H1 (cell line): ENCODE measurements around the gene HS3ST1. TPM values are rescaled to one million over a fixed set of nuclear protein-coding genes. Genes with fewer than 3 reads are reported as not detected.

Source experiments
- CTCF ChIA-PET: fragments of 300-600 bp; sonication (Branson Sonifier 250); formaldehyde crosslinking; loops from one replicate; lab custom pipeline; 2021; ENCODE audit not compliant: partially characterized antibody; lab: Charles Lee
- POLR2A ChIA-PET: fragments of 300-600 bp; sonication (Branson Sonifier 250); formaldehyde crosslinking; loops from one replicate; lab custom pipeline; 2021; ENCODE audit warnings: inconsistent platforms; ENCODE audit not compliant: partially characterized antibody; lab: Charles Lee
- DNase-seq, 2 experiments: peaks; one replicate each; pipeline versions ENCODE4 v3.0.0 to v3.0.0-alpha.2; 2010 to 2022; ENCODE audit warnings: low spot score in 2 of 2, low read depth in 1 of 2, mixed read lengths in 1 of 2
- FAIRE-seq: peaks from 2 replicates; lab custom pipeline; 2011; peaks lifted over from hg19 to GRCh38; lab: Jason Lieb, UNC
- H2AFZ ChIP-seq: 2 replicates; pipeline ENCODE4 v1.8.1; 2012; ENCODE audit warnings: low read length, inconsistent platforms
- H2AK5ac ChIP-seq: 2 replicates; pipeline ENCODE4 v1.6.1; 2013; ENCODE audit warnings: low read depth, low read length
- H2BK120ac ChIP-seq: replicated peaks from 2 replicates; pipeline ENCODE3; 2013; ENCODE audit warnings: low read depth, low read length, inconsistent platforms
- H2BK12ac ChIP-seq: 2 replicates; pipeline ENCODE4 v1.6.1; 2013; ENCODE audit warnings: low read depth, low read length
- H2BK15ac ChIP-seq: 2 replicates; pipeline ENCODE4 v1.6.1; 2013; ENCODE audit warnings: low read length
- H2BK20ac ChIP-seq: 2 replicates; pipeline ENCODE4 v1.6.1; 2013; ENCODE audit warnings: low read length
- H2BK5ac ChIP-seq: 2 replicates; pipeline ENCODE4 v1.6.1; 2013; ENCODE audit warnings: low read depth, low read length
- H3K14ac ChIP-seq: 2 replicates; pipeline ENCODE4 v1.6.1; 2013; ENCODE audit warnings: inconsistent platforms; ENCODE audit not compliant: insufficient read length
- H3K18ac ChIP-seq: 2 replicates; pipeline ENCODE4 v1.6.1; 2013; ENCODE audit warnings: low read length; ENCODE audit errors: extremely low read depth
- H3K23ac ChIP-seq: 2 replicates; pipeline ENCODE4 v1.6.1; 2013; ENCODE audit warnings: inconsistent platforms; ENCODE audit not compliant: insufficient read length
- H3K23me2 ChIP-seq: 2 replicates; pipeline ENCODE4 v1.6.1; 2013; ENCODE audit warnings: low read depth, low read length
- H3K27ac ChIP-seq: 2 replicates; pipeline ENCODE4 v1.6.1; 2011; ENCODE audit warnings: low read depth, low read length, inconsistent platforms
- H3K27me3 ChIP-seq, 4 experiments: replicated peaks in 1 of 4; 1 replicate in 1 of 4; 2 replicates in 3 of 4; pipeline versions ENCODE4 v1.6.1 to v1.8.1; 2011 to 2013; ENCODE audit warnings: low read length in 3 of 4, mild to moderate bottlenecking in 3 of 4, inconsistent platforms in 2 of 4, mixed read lengths in 2 of 4, moderate library complexity in 1 of 4; ENCODE audit not compliant: control insufficient read depth in 3 of 4, insufficient read depth in 3 of 4; ENCODE audit errors: extremely low read depth in 1 of 4
- H3K36me3 ChIP-seq, 4 experiments: 2 replicates each; pipeline versions ENCODE4 v1.6.1 to v1.8.1; 2011 to 2013; ENCODE audit warnings: mild to moderate bottlenecking in 4 of 4, low read length in 3 of 4, moderate library complexity in 2 of 4, control low read depth in 1 of 4, inconsistent platforms in 1 of 4; ENCODE audit not compliant: insufficient read depth in 4 of 4, control insufficient read depth in 2 of 4
- H3K4ac ChIP-seq: replicated peaks from 2 replicates; pipeline ENCODE3; 2013; ENCODE audit warnings: low read length, low read depth, mixed read lengths, inconsistent platforms; ENCODE audit not compliant: insufficient read length
- H3K4me1 ChIP-seq, 4 experiments: replicated peaks in 1 of 4; 1 replicate in 1 of 4; 2 replicates in 3 of 4; pipeline versions ENCODE4 v1.6.1 to v1.8.1; 2011 to 2013; ENCODE audit warnings: low read length in 3 of 4, inconsistent platforms in 2 of 4, mixed read lengths in 1 of 4; ENCODE audit not compliant: insufficient read depth in 4 of 4, control insufficient read depth in 3 of 4
- H3K4me2 ChIP-seq, 2 experiments: 2 replicates each; pipeline versions ENCODE4 v1.6.1 to v1.8.1; 2011 to 2013; ENCODE audit warnings: low read depth in 2 of 2, low read length in 2 of 2, control low read depth in 1 of 2, inconsistent platforms in 1 of 2, mild to moderate bottlenecking in 1 of 2; ENCODE audit not compliant: insufficient read depth in 1 of 2
- H3K4me3 ChIP-seq, 4 experiments: fragments of 200-600, 300-600 bp in 1 of 4; sonication (generic), shearing (Covaris generic), sonication (Bioruptor Twin) in 1 of 4; 2 replicates each; pipeline versions ENCODE4 v1.5.1 to v1.8.1; 2011 to 2016; ENCODE audit warnings: low read length in 4 of 4, low read depth in 3 of 4, control low read depth in 2 of 4, inconsistent platforms in 2 of 4, mild to moderate bottlenecking in 2 of 4, mixed read lengths in 1 of 4, moderate library complexity in 1 of 4; ENCODE audit not compliant: insufficient read depth in 2 of 4; ENCODE audit errors: extremely low read depth in 1 of 4
- H3K56ac ChIP-seq: replicated peaks from 2 replicates; pipeline ENCODE3; 2013; ENCODE audit warnings: low read depth, mild to moderate bottlenecking, mixed read lengths, low read length, inconsistent platforms; ENCODE audit not compliant: insufficient read length
- H3K79me1 ChIP-seq: 2 replicates; pipeline ENCODE4 v1.6.1; 2013; ENCODE audit warnings: low read depth, low read length, control low read depth
- H3K79me2 ChIP-seq, 2 experiments: 2 replicates each; pipeline versions ENCODE4 v1.6.1 to v1.8.1; 2012 to 2013; ENCODE audit warnings: low read length in 2 of 2, mild to moderate bottlenecking in 2 of 2, inconsistent platforms in 1 of 2; ENCODE audit not compliant: insufficient read depth in 2 of 2, control insufficient read depth in 1 of 2
- H3K9ac ChIP-seq, 4 experiments: replicated peaks in 1 of 4; 1 replicate in 1 of 4; 2 replicates in 3 of 4; pipeline versions ENCODE4 v1.6.1 to v1.8.1; 2011 to 2013; ENCODE audit warnings: low read depth in 3 of 4, low read length in 3 of 4, control low read depth in 2 of 4, mild to moderate bottlenecking in 2 of 4, moderate library complexity in 2 of 4, inconsistent platforms in 1 of 4; ENCODE audit errors: extremely low read depth in 1 of 4
- H3K9me3 ChIP-seq, 2 experiments: 2 replicates each; pipeline versions ENCODE4 v1.6.1 to v1.8.1; 2012 to 2013; ENCODE audit warnings: mild to moderate bottlenecking in 2 of 2, moderate library complexity in 2 of 2, control low read depth in 1 of 2, inconsistent platforms in 1 of 2, low read depth in 1 of 2, low read length in 1 of 2, mixed read lengths in 1 of 2; ENCODE audit not compliant: insufficient read depth in 2 of 2
- H4K20me1 ChIP-seq, 2 experiments: replicated peaks in 1 of 2; 2 replicates each; pipeline versions ENCODE3 to v1.8.1; 2011 to 2013; ENCODE audit warnings: inconsistent platforms in 2 of 2, low read length in 2 of 2, mild to moderate bottlenecking in 1 of 2; ENCODE audit not compliant: insufficient read depth in 2 of 2, control insufficient read depth in 1 of 2
- H4K5ac ChIP-seq: 2 replicates; pipeline ENCODE4 v1.6.1; 2013; ENCODE audit warnings: low read length, low read depth, mixed read lengths, inconsistent platforms; ENCODE audit not compliant: insufficient read length
- H4K8ac ChIP-seq: 2 replicates; pipeline ENCODE4 v1.8.0; 2013; ENCODE audit warnings: mild to moderate bottlenecking, moderate library complexity, low read length, inconsistent platforms; ENCODE audit not compliant: insufficient read depth; ENCODE audit errors: extremely low read depth
- H4K91ac ChIP-seq: replicated peaks from 2 replicates; pipeline ENCODE3; 2013; ENCODE audit warnings: low read length, mixed read lengths, inconsistent platforms; ENCODE audit not compliant: insufficient read length
- CEBPB ChIP-seq: IDR thresholded peaks from 2 replicates; pipeline ENCODE4 v1.6.1; 2012; ENCODE audit warnings: low read depth, low read length
- EP300 ChIP-seq, 2 experiments: IDR thresholded peaks; 1 replicate in 1 of 2; 2 replicates in 1 of 2; pipeline ENCODE4 v1.6.1; 2011 to 2012; ENCODE audit warnings: low read depth in 2 of 2, low read length in 2 of 2, mild to moderate bottlenecking in 2 of 2, borderline replicate concordance in 1 of 2, inconsistent platforms in 1 of 2, moderate library complexity in 1 of 2
- JUN ChIP-seq: IDR thresholded peaks from 2 replicates; pipeline ENCODE4 v1.6.1; 2011; ENCODE audit warnings: low read depth, mild to moderate bottlenecking, improper control_type of control experiment, low read length
- KDM4A ChIP-seq: IDR thresholded peaks from one replicate; pipeline ENCODE4 v1.7.1; 2012; ENCODE audit warnings: low read depth, mild to moderate bottlenecking, moderate library complexity, low read length, inconsistent platforms; ENCODE audit not compliant: severe bottlenecking
- RBBP5 ChIP-seq: IDR thresholded peaks from 2 replicates; pipeline ENCODE4 v1.7.1; 2012; ENCODE audit warnings: low read depth, mild to moderate bottlenecking, inconsistent platforms, low read length, moderate library complexity, borderline replicate concordance
- RFX5 ChIP-seq: IDR thresholded peaks from 2 replicates; pipeline ENCODE4 v1.6.1; 2011; ENCODE audit warnings: low read depth, low read length, improper control_type of control experiment, borderline replicate concordance
- RXRA ChIP-seq: IDR thresholded peaks from 2 replicates; pipeline ENCODE4 v1.6.1; 2011; ENCODE audit warnings: low read depth, mild to moderate bottlenecking, low read length, moderate library complexity; ENCODE audit not compliant: insufficient read depth
- SIRT6 ChIP-seq: IDR thresholded peaks from one replicate; pipeline ENCODE4 v1.7.1; 2012; ENCODE audit warnings: low read length, inconsistent platforms
- SP1 ChIP-seq: IDR thresholded peaks from 2 replicates; pipeline ENCODE4 v1.6.1; 2011; ENCODE audit warnings: low read depth, low read length
- SP2 ChIP-seq: IDR thresholded peaks from 2 replicates; pipeline ENCODE4 v1.6.1; 2012; ENCODE audit warnings: mild to moderate bottlenecking, low read length, inconsistent platforms
- WGBS, 2 experiments: shearing (Covaris generic) in 1 of 2; methylation state at CpG; one replicate each; pipeline versions ENCODE4 v1.1.6 to v1.1.7; 2013 to 2015; ENCODE audit warnings: low lambda C conversion rate in 2 of 2, mixed read lengths in 2 of 2, inconsistent platforms in 1 of 2, low coverage in 1 of 2, missing lambda C conversion rate in 1 of 2; ENCODE audit not compliant: insufficient replicate concordance in 2 of 2, insufficient coverage in 1 of 2, insufficient read length in 1 of 2; ENCODE audit errors: extremely low coverage in 1 of 2, missing lambda C conversion rate in 1 of 2; 5-methylcytosine and 5-hydroxymethylcytosine counted together
- polyA plus RNA-seq, 7 experiments: library from polyadenylated mRNA; depleted of rRNA in 3 of 7; stranded (reverse) in 5 of 7; unstranded in 2 of 7; fragments of >200 nt in 5 of 7; fragments of 200-250 nt in 2 of 7; gene quantifications; 1 replicate in 5 of 7; 2 replicates in 1 of 7; 4 replicates in 1 of 7; pipeline versions ENCODE4 v1.2.1 to v1.2.3, GENCODE V29; 2011 to 2013; ENCODE audit warnings: missing spikeins in 2 of 7, mixed read lengths in 2 of 7
- total RNA-seq: library from RNA; stranded (reverse); fragmentation: NEBNext Ultra II Directional; extraction: Animal tissue kit (Norgen Biotek cat#: 25700); gene quantifications from 2 replicates; pipeline ENCODE4 v1.2.1, GENCODE V29; 2021
- TF ChIP-seq, protein P1 (sequence below), 3 experiments: IDR thresholded peaks; 1 replicate in 2 of 3; 2 replicates in 1 of 3; pipeline versions ENCODE4 v1.5.1 to v1.6.1; 2011; ENCODE audit warnings: low read length in 3 of 3, mild to moderate bottlenecking in 3 of 3, inconsistent platforms in 2 of 3, low read depth in 1 of 3, moderate library complexity in 1 of 3; ENCODE audit not compliant: insufficient read depth in 1 of 3; ENCODE audit errors: control extremely low read depth in 1 of 3

HS3ST1 gene
- total and polyA plus RNA-seq, 2 of the 8 experiments (the other 6 are each of a cell fraction or from before 2014, with no cell fraction given) = 0.50 to 1.5 TPM

DNA sequence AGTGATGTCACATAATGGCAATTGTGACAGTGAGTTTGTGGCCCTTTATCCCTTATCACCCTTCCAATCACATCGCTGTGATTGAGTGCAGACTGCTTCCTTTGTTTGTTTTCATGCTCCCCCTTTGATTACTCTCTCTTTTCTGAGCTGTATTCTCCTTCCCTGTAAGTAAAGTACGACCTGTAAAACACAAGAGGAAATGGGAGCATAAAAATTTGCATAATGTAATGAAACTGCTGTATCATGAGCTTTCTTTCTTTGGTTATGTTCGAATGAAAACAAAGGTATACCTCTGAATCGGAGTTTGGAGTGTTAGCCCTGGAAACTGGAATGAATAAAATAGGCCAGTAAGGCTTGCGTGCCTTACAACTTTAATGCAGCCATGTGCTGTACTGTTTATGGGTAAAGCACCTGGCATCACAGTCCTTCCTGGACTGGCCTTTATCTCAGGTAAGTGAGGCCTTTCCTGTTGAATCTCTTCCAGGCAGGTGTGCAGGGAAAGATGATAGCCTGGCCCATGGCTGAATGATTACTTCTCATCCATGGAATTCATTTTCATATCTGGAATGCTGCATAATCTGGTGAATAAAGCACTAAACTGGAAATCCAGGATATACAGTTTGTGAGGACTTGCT lies 26.6 kb upstream of the HS3ST1 start:
- Histone ChIP-seq H2BK15ac (no peak overlapping the region), H3K4me1 (no peaks in the 10 kb centered on the region), H3K56ac (no peak overlapping the region), H4K5ac (no peak overlapping the region), H3K14ac (no peak overlapping the region), H2BK20ac (no peak overlapping the region), H2BK5ac (no peak overlapping the region), H2BK120ac (no peak overlapping the region), H2AK5ac (no peak overlapping the region), H3K9me3 (no peaks in the 10 kb centered on the region; a peak in 1 of 4 replicates), H3K27ac (no peak overlapping the region), H4K20me1 (no peaks in the 10 kb centered on the region), H3K9ac (no peak overlapping the region), H3K18ac (no peak overlapping the region), H4K91ac (no peak overlapping the region), H3K79me1 (no peaks in the 10 kb centered on the region), H2AFZ (no peak overlapping the region), H3K4me3 (no peak overlapping the region), H3K4ac (no peak overlapping the region), H3K4me2 (no peak overlapping the region), H3K79me2 (no peaks in the 10 kb centered on the region), H3K36me3 (no peaks in the 10 kb centered on the region), H3K23me2 (no peaks in the 10 kb centered on the region), H2BK12ac (no peak overlapping the region), H4K8ac (no peak overlapping the region), H3K23ac (no peak overlapping the region), H3K27me3 (no peaks in the 10 kb centered on the region)
- ChIA-PET CTCF (interaction anchor here (0.6 to 0.9 kb wide), 2 partner anchors 9 to 24 kb away, joined by 3 read pairs; no protein-coding TSS in a partner anchor), POLR2A (no interaction called here)
- DNase-seq = no peak
- no peak for FAIRE-seq
- WGBS, 2 experiments = 90% methylated on average over 5 of the region's 5 CpGs; no CpG with 5 or more reads in 1 of the 2 experiments
- TF ChIP-seq SP2 (no peak), KDM4A (no peak), RXRA (no peak), SIRT6 (no peak), SP1 (no peak), CEBPB (no peak), RFX5 (no peak), JUN (no peak), RBBP5 (no peak), EP300 (IDR thresholded peaks at IDR 0.05; ENCODE audit: borderline replicate concordance in 1 of 2, low read depth in 2 of 2, low read length in 2 of 2) (no peak)
- TF ChIP-seq, protein P1, sequence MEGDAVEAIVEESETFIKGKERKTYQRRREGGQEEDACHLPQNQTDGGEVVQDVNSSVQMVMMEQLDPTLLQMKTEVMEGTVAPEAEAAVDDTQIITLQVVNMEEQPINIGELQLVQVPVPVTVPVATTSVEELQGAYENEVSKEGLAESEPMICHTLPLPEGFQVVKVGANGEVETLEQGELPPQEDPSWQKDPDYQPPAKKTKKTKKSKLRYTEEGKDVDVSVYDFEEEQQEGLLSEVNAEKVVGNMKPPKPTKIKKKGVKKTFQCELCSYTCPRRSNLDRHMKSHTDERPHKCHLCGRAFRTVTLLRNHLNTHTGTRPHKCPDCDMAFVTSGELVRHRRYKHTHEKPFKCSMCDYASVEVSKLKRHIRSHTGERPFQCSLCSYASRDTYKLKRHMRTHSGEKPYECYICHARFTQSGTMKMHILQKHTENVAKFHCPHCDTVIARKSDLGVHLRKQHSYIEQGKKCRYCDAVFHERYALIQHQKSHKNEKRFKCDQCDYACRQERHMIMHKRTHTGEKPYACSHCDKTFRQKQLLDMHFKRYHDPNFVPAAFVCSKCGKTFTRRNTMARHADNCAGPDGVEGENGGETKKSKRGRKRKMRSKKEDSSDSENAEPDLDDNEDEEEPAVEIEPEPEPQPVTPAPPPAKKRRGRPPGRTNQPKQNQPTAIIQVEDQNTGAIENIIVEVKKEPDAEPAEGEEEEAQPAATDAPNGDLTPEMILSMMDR (IDR thresholded peaks at IDR 0.05; ENCODE audit: control extremely low read depth in 1 of 3, insufficient read depth in 1 of 3, low read depth in 1 of 3, low read length in 3 of 3) = no peak
